ENCODE results near the gene ELMO1.
"Not testable (repeated sequence)": the region's sequence is repeated elsewhere in the genome, so short reads cannot be mapped to it uniquely, and the experiment has no call there.

The ELMO1 gene

GRCh38 chr7:37173670-37174069 is 275.0 kb downstream of the ELMO1 start:
- DNase-seq: no peak

- no peak for DNase-seq
Measured at GRCh38 chr7:37162106-37162505, 286.6 kb downstream of the ELMO1 start.

- no peak for DNase-seq
Measured at GRCh38 chr7:37160656-37161055, 288.0 kb downstream of the ELMO1 start.

- no peak for DNase-seq
Measured at GRCh38 chr7:37153376-37153775, 295.3 kb downstream of the ELMO1 start.

GRCh38 chr7:37151741-37152413 is 296.8 kb downstream of the ELMO1 start:
- DNase-seq: no peak

GRCh38 chr7:37150856-37151255 is 297.8 kb downstream of the ELMO1 start:
- no peak for DNase-seq

- no peak for DNase-seq
Measured at GRCh38 chr7:37150180-37150579, 298.5 kb downstream of the ELMO1 start.

GRCh38 chr7:37149773-37150124 is 298.9 kb downstream of the ELMO1 start:
- DNase-seq: no peak

GRCh38 chr7:37149051-37149772 is 299.5 kb downstream of the ELMO1 start:
- DNase-seq: no peak

- no peak for DNase-seq
Measured at GRCh38 chr7:37145682-37146081, 303.0 kb downstream of the ELMO1 start.

GRCh38 chr7:37144423-37144822 is 304.2 kb downstream of the ELMO1 start:
- DNase-seq: no peak

GRCh38 chr7:37142958-37143357 is 305.7 kb downstream of the ELMO1 start:
- no peak for DNase-seq

- DNase-seq: no peak
Measured at GRCh38 chr7:37141742-37142141, 306.9 kb downstream of the ELMO1 start.

- DNase-seq: not testable (repeated sequence)
Measured at GRCh38 chr7:37133902-37134301, 314.8 kb downstream of the ELMO1 start.

- DNase-seq: no peak
Measured at GRCh38 chr7:37131855-37132254, 316.8 kb downstream of the ELMO1 start.

GRCh38 chr7:37129035-37129425 is 319.6 kb downstream of the ELMO1 start:
- DNase-seq: no peak

- no peak for DNase-seq
Measured at GRCh38 chr7:37128327-37129034, 320.2 kb downstream of the ELMO1 start.

- DNase-seq: no peak
Measured at GRCh38 chr7:37119296-37119860, 329.3 kb downstream of the ELMO1 start.

- no peak for DNase-seq
Measured at GRCh38 chr7:37118004-37118403, 330.7 kb downstream of the ELMO1 start.

GRCh38 chr7:37117292-37117691 is 331.4 kb downstream of the ELMO1 start:
- no peak for DNase-seq

- DNase-seq: no peak
Measured at GRCh38 chr7:37116093-37116701, 332.5 kb downstream of the ELMO1 start.

GRCh38 chr7:37113661-37114355 is 334.9 kb downstream of the ELMO1 start:
- DNase-seq: no peak

GRCh38 chr7:37112876-37113275 is 335.8 kb downstream of the ELMO1 start:
- DNase-seq: no peak

Data from Kasumi-1 (cell line).